Thyroid gland (tissue), 4 donors: ENCODE data around the gene CHFR.
"Not testable (repeated sequence)": the region's sequence is repeated elsewhere in the genome, so short reads cannot be mapped to it uniquely, and the experiment has no call there.

ENCODE experiments used
- CTCF ChIP-seq, 6 experiments: fragments of 200-600 bp in 3 of 6; fragments of 450-650 bp in 3 of 6; sonication (generic) in 3 of 6; IDR thresholded peaks; one replicate each; pipeline ENCODE4 v1.5.1; 2016 to 2019; ENCODE audit warnings: antibody characterized with exemption in 6 of 6, mild to moderate bottlenecking in 2 of 6, inconsistent platforms in 1 of 6, moderate library complexity in 1 of 6
- POLR2A ChIP-seq, 2 donors: fragments of 450-650 bp; IDR thresholded peaks; one replicate each; pipeline ENCODE4 v1.6.1; 2017; ENCODE audit warnings: antibody characterized with exemption in 2 of 2, mild to moderate bottlenecking in 2 of 2, moderate library complexity in 1 of 2

GRCh38 chr12:132857019-132857418 is 30.4 kb downstream of the CHFR start:
- TF ChIP-seq CTCF, POLR2A (IDR thresholded peaks at IDR 0.05): not testable (repeated sequence)
